K562 (cell line): ENCODE measurements around the gene STK4.

ENCODE experiments used
- HNRNPL ChIP-seq: fragments of 200-400 bp; formaldehyde crosslinking; IDR thresholded peaks from 2 replicates; pipeline ENCODE4 v1.6.1; 2017; ENCODE audit warnings: low read depth, mild to moderate bottlenecking, low read length
- RNF2 ChIP-seq: sonication (generic); IDR thresholded peaks from 2 replicates; pipeline ENCODE4 v1.6.1; 2016

DNA sequence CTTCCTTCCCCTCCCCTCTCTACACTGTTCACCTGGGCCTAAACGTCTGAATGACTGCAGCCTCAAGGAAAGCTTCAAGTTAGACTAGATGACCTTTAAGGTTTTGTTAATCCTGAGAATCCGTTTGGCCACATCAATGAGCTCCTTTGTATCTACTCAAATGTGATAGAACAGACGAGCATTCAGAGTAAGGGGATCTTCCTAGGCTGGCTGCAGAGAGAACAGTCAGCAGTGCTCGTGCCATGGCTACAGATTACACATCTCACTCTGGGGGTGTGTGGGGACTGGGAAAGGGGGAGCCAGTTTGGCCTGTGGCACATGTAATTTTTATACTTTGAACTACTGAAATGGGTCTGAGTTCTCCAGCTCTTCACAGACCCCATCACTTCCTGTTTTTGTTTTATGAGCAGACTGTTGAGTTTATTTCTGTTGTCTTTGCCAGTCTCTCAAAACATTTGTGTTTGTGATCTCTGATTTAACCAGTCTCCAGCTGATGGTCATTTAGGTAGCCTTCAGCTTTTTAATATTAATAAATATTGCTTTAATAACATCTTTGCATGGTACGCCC lies 83.7 kb downstream of the STK4 start:
- TF ChIP-seq HNRNPL, result no peak
- no peak for TF ChIP-seq RNF2
